Measurements from ENCODE around the gene CYTH1.
A peak's percentile ranks its signal among the peaks of the same experiment; 100 is the strongest.

CYTH1 gene

GRCh38 chr17:78734793-78735641, 47.1 kb downstream of the CYTH1 start:
- peaks cover 18% of the 10 kb centered on the region for H3K4me1 ChIP-seq (ENCODE audit: insufficient read depth, low read length)
- no peak overlapping the region for H3K9ac ChIP-seq (ENCODE audit: low read depth, low read length)

GRCh38 chr17:78732354-78732753, 49.7 kb downstream of the CYTH1 start:
- H3K9me3 ChIP-seq (ENCODE audit: control insufficient read depth, insufficient read depth, low read length) = no peaks in the 10 kb centered on the region
- H3K36me3 ChIP-seq (ENCODE audit: insufficient read depth, low read length) = no peaks in the 10 kb centered on the region
- H3K9ac ChIP-seq (ENCODE audit: low read depth, low read length) = no peak overlapping the region
- peaks cover 18% of the 10 kb centered on the region for H3K4me1 ChIP-seq (ENCODE audit: insufficient read depth, low read length)

More at GRCh38 chr17:78734793-78735641, 47.1 kb downstream of the CYTH1 start:
- Histone ChIP-seq H3K36me3 (ENCODE audit: insufficient read depth, low read length) (no peaks in the 10 kb centered on the region), H3K9me3 (ENCODE audit: control insufficient read depth, insufficient read depth, low read length) (no peaks in the 10 kb centered on the region)

GRCh38 chr17:78731904-78732303, 50.2 kb downstream of the CYTH1 start:
- H3K36me3 ChIP-seq (ENCODE audit: insufficient read depth, low read length) = no peaks in the 10 kb centered on the region
- no peak overlapping the region for H3K9ac ChIP-seq (ENCODE audit: low read depth, low read length)
- H3K9me3 ChIP-seq (ENCODE audit: control insufficient read depth, insufficient read depth, low read length) = no peaks in the 10 kb centered on the region
- H3K4me1 ChIP-seq (ENCODE audit: insufficient read depth, low read length) = peaks cover 14% of the 10 kb centered on the region

- H3K9ac ChIP-seq (ENCODE audit: low read depth, low read length) = no peak overlapping the region
- H3K4me1 ChIP-seq (ENCODE audit: insufficient read depth, low read length) = peaks cover 10% of the 10 kb centered on the region
These were observed 52.4 kb downstream of the CYTH1 start for GRCh38 chr17:78729641-78730040.

GRCh38 chr17:78728495-78728894, 53.6 kb downstream of the CYTH1 start:
- no peak overlapping the region for H3K9ac ChIP-seq (ENCODE audit: low read depth, low read length)
- H3K36me3 ChIP-seq (ENCODE audit: insufficient read depth, low read length) = no peaks in the 10 kb centered on the region
- no peaks in the 10 kb centered on the region for H3K9me3 ChIP-seq (ENCODE audit: control insufficient read depth, insufficient read depth, low read length)
- peaks cover 21% of the 10 kb centered on the region for H3K4me1 ChIP-seq (ENCODE audit: insufficient read depth, low read length)

More at GRCh38 chr17:78729641-78730040, 52.4 kb downstream of the CYTH1 start:
- H3K9me3 ChIP-seq (ENCODE audit: control insufficient read depth, insufficient read depth, low read length) = no peaks in the 10 kb centered on the region
- no peaks in the 10 kb centered on the region for H3K36me3 ChIP-seq (ENCODE audit: insufficient read depth, low read length)

GRCh38 chr17:78727476-78728229, 54.4 kb downstream of the CYTH1 start:
- H3K36me3 ChIP-seq (ENCODE audit: insufficient read depth, low read length) = no peaks in the 10 kb centered on the region

GRCh38 chr17:78727057-78727456, 55.0 kb downstream of the CYTH1 start:
- H3K36me3 ChIP-seq (ENCODE audit: insufficient read depth, low read length) = no peaks in the 10 kb centered on the region
- H3K9me3 ChIP-seq (ENCODE audit: control insufficient read depth, insufficient read depth, low read length) = no peaks in the 10 kb centered on the region
- H3K4me1 ChIP-seq (ENCODE audit: insufficient read depth, low read length) = peaks cover 33% of the 10 kb centered on the region
- H3K9ac ChIP-seq (ENCODE audit: low read depth, low read length) = no peak overlapping the region

More at GRCh38 chr17:78727476-78728229, 54.4 kb downstream of the CYTH1 start:
- Histone ChIP-seq H3K9ac (ENCODE audit: low read depth, low read length) (no peak overlapping the region), H3K9me3 (ENCODE audit: control insufficient read depth, insufficient read depth, low read length) (no peaks in the 10 kb centered on the region), H3K4me1 (ENCODE audit: insufficient read depth, low read length) (peaks cover 27% of the 10 kb centered on the region)

- Histone ChIP-seq H3K9me3 (ENCODE audit: control insufficient read depth, insufficient read depth, low read length) (no peaks in the 10 kb centered on the region), H3K9ac (ENCODE audit: low read depth, low read length) (no peak overlapping the region), H3K36me3 (ENCODE audit: insufficient read depth, low read length) (no peaks in the 10 kb centered on the region), H3K4me1 (ENCODE audit: insufficient read depth, low read length) (peaks cover 34% of the 10 kb centered on the region)
These were observed 55.6 kb downstream of the CYTH1 start for GRCh38 chr17:78726513-78726912.

GRCh38 chr17:78725448-78726021, 56.5 kb downstream of the CYTH1 start:
- H3K9ac ChIP-seq (ENCODE audit: low read depth, low read length) = no peak overlapping the region
- H3K9me3 ChIP-seq (ENCODE audit: control insufficient read depth, insufficient read depth, low read length) = no peaks in the 10 kb centered on the region
- no peaks in the 10 kb centered on the region for H3K36me3 ChIP-seq (ENCODE audit: insufficient read depth, low read length)
- H3K4me1 ChIP-seq (ENCODE audit: insufficient read depth, low read length) = peaks cover 34% of the 10 kb centered on the region

GRCh38 chr17:78724999-78725398, 57.1 kb downstream of the CYTH1 start:
- Histone ChIP-seq H3K9me3 (ENCODE audit: control insufficient read depth, insufficient read depth, low read length) (no peaks in the 10 kb centered on the region), H3K36me3 (ENCODE audit: insufficient read depth, low read length) (no peaks in the 10 kb centered on the region), H3K9ac (ENCODE audit: low read depth, low read length) (no peak overlapping the region), H3K4me1 (ENCODE audit: insufficient read depth, low read length) (peaks cover 34% of the 10 kb centered on the region)

- no peaks in the 10 kb centered on the region for H3K9me3 ChIP-seq (ENCODE audit: control insufficient read depth, insufficient read depth, low read length)
- no peaks in the 10 kb centered on the region for H3K36me3 ChIP-seq (ENCODE audit: insufficient read depth, low read length)
- H3K4me1 ChIP-seq (ENCODE audit: insufficient read depth, low read length) = peaks cover 34% of the 10 kb centered on the region
- no peak overlapping the region for H3K9ac ChIP-seq (ENCODE audit: low read depth, low read length)
These were observed 57.5 kb downstream of the CYTH1 start for GRCh38 chr17:78724544-78724943.

- peaks cover 39% of the 10 kb centered on the region for H3K4me1 ChIP-seq (ENCODE audit: insufficient read depth, low read length)
- H3K9ac ChIP-seq (ENCODE audit: low read depth, low read length) = 0 out of 2 replicates have a peak overlapping the region, but pooled peaks have one; percentile 50
- H3K9me3 ChIP-seq (ENCODE audit: control insufficient read depth, insufficient read depth, low read length) = no peaks in the 10 kb centered on the region
- no peaks in the 10 kb centered on the region for H3K36me3 ChIP-seq (ENCODE audit: insufficient read depth, low read length)
These were observed 58.1 kb downstream of the CYTH1 start for GRCh38 chr17:78723957-78724356.

- peak overlapping the region; percentile 50; the same call in 1 of the 2 replicates for H3K9ac ChIP-seq (ENCODE audit: low read depth, low read length)
These were observed 58.9 kb downstream of the CYTH1 start for GRCh38 chr17:78723001-78723796.

GRCh38 chr17:78722246-78722761, 59.8 kb downstream of the CYTH1 start:
- Histone ChIP-seq H3K9me3 (ENCODE audit: control insufficient read depth, insufficient read depth, low read length) (no peaks in the 10 kb centered on the region), H3K36me3 (ENCODE audit: insufficient read depth, low read length) (no peaks in the 10 kb centered on the region), H3K9ac (ENCODE audit: low read depth, low read length) (no peak overlapping the region), H3K4me1 (ENCODE audit: insufficient read depth, low read length) (peaks cover 53% of the 10 kb centered on the region)

More at GRCh38 chr17:78723001-78723796, 58.9 kb downstream of the CYTH1 start:
- no peaks in the 10 kb centered on the region for H3K36me3 ChIP-seq (ENCODE audit: insufficient read depth, low read length)
- peaks cover 46% of the 10 kb centered on the region for H3K4me1 ChIP-seq (ENCODE audit: insufficient read depth, low read length)
- H3K9me3 ChIP-seq (ENCODE audit: control insufficient read depth, insufficient read depth, low read length) = no peaks in the 10 kb centered on the region
